22Rv1 (cell line): ENCODE data around the gene METTL25.

Source experiments
- ZFX ChIP-seq: fragments of 450-650 bp; IDR thresholded peaks from 2 replicates; pipeline ENCODE4 v1.6.1; 2017; ENCODE audit warnings: antibody characterized with exemption, borderline replicate concordance
- TF ChIP-seq, protein P1 (sequence below): fragments of 450-650 bp; IDR thresholded peaks from 2 replicates; pipeline ENCODE4 v1.5.1; 2017; ENCODE audit warnings: mild to moderate bottlenecking

- TF ChIP-seq, protein P1, sequence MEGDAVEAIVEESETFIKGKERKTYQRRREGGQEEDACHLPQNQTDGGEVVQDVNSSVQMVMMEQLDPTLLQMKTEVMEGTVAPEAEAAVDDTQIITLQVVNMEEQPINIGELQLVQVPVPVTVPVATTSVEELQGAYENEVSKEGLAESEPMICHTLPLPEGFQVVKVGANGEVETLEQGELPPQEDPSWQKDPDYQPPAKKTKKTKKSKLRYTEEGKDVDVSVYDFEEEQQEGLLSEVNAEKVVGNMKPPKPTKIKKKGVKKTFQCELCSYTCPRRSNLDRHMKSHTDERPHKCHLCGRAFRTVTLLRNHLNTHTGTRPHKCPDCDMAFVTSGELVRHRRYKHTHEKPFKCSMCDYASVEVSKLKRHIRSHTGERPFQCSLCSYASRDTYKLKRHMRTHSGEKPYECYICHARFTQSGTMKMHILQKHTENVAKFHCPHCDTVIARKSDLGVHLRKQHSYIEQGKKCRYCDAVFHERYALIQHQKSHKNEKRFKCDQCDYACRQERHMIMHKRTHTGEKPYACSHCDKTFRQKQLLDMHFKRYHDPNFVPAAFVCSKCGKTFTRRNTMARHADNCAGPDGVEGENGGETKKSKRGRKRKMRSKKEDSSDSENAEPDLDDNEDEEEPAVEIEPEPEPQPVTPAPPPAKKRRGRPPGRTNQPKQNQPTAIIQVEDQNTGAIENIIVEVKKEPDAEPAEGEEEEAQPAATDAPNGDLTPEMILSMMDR: no peak
- no peak for TF ChIP-seq ZFX
Observed at GRCh38 chr12:82361461-82361915, 3.2 kb downstream of the METTL25 start.
